Rectal smooth muscle tissue (tissue), 1 donor: Measurements from ENCODE around the gene PSMB8.
A peak's percentile ranks its signal among the peaks of the same experiment; 100 is the strongest.

Experiments
- H3K27ac ChIP-seq: one replicate; pipeline ENCODE4 v1.7.0; 2013; ENCODE audit warnings: low read depth, low read length, inconsistent platforms
- H3K27me3 ChIP-seq: one replicate; pipeline ENCODE4 v1.7.0; 2013; ENCODE audit warnings: low read length; ENCODE audit not compliant: control insufficient read depth, insufficient read depth
- H3K36me3 ChIP-seq: one replicate; pipeline ENCODE4 v1.7.0; 2013; ENCODE audit warnings: low read length; ENCODE audit not compliant: control insufficient read depth, insufficient read depth
- H3K4me1 ChIP-seq: one replicate; pipeline ENCODE4 v1.7.0; 2013; ENCODE audit warnings: low read length; ENCODE audit not compliant: control insufficient read depth, insufficient read depth
- H3K4me3 ChIP-seq: one replicate; pipeline ENCODE4 v1.7.0; 2013; ENCODE audit warnings: low read length
- H3K9ac ChIP-seq: one replicate; pipeline ENCODE4 v1.7.0; 2013; ENCODE audit warnings: low read length

Gene PSMB8

DNA sequence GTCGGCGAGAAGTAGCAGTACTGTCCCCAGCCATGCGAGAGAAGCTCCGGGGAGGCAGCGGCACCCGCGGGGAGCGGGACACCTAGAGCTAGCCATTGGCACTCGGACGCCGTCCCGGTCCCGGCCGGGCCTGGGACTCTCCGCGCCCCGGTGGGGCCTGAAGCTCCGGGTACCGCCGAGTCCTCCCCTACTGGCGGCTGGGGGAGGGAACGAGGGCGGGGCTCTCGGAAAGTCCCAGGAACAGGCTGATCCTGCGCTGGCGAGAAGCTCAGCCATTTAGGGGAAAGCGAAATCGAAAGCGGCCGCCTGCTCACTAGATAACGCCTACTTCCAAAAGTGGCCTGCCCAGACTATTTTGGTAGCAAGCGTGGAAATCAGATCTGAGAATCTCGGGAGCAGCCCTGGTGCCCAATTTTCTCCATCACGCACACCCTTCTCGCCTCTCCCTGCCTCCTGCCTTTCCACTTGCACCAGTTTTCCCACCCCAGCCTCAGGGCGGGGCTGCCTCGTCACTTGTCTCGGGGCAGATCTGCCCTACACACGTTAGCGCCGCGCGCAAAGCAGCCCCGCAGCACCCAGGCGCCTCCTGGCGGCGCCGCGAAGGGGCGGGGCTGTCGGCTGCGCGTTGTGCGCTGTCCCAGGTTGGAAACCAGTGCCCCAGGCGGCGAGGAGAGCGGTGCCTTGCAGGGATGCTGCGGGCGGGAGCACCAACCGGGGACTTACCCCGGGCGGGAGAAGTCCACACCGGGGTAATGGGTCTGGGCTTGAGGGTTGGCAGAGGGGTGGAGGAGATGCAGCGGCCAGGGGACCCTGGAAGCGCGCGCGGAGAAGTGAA, 9.9 kb upstream of the PSMB8 start, which contains the start of the genes PSMB9 and TAP1:
Gene PSMB9 (plus strand): TSS at position 652 of the 835 bp plus-strand sequence. CDS start 38 bp downstream, at position 690.
Gene TAP1 (minus strand): TSS at position 164 of the 835 bp plus-strand sequence. CDS start 68 bp downstream, at position 96.
- Histone ChIP-seq H3K4me3 (peak within 1 kb of the TSS; percentile 97), H3K27ac (peak within 1 kb of the TSS; percentile 93), H3K4me1 (peaks cover 13% of the 10 kb centered on the region), H3K9ac (peak within 1 kb of the TSS; percentile 95), H3K36me3 (peaks cover 27% of the 10 kb centered on the region), H3K27me3 (no peaks in the 10 kb centered on the region)

DNA sequence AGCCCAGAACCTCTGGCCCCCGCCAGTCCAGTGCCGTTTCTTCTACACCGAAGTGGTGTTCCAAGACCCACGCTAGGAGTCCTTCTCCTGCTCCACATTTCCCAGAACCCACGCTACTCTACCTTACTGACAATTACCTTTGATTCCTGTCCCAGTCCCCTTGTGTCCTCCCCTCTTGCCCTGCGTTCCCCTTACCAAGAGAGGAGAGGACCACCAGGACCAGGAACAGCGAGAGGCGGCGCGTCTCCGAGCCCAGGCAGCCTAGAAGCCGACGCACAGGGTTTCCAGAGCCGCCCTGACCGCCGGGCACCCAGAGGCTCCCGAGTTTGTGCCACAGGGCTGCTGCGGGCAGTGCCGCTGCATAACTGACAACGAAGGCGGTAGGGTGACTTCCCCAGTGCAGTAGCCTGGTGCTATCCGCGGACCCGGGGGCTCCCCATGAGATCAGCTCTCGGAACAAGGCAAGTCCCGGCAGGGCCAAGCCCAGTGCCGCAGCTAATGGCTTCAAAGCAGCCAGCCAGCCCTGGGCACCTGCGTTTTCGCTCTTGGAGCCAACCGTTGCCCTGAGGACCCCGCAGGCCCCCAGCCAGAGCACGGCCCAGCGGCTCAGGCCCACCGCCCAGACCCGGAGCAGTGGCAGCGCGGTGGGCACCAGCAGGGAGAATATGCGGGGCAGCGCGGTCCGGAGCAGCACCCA, 9.1 kb upstream of the PSMB8 start:
- peak overlapping the region; percentile 97 for H3K4me3 ChIP-seq
- H3K27ac ChIP-seq: peak overlapping the region; percentile 93
- peaks cover 29% of the 10 kb centered on the region for H3K36me3 ChIP-seq
- H3K27me3 ChIP-seq: no peaks in the 10 kb centered on the region
- H3K9ac ChIP-seq: peak overlapping the region; percentile 95
- peaks cover 13% of the 10 kb centered on the region for H3K4me1 ChIP-seq

DNA sequence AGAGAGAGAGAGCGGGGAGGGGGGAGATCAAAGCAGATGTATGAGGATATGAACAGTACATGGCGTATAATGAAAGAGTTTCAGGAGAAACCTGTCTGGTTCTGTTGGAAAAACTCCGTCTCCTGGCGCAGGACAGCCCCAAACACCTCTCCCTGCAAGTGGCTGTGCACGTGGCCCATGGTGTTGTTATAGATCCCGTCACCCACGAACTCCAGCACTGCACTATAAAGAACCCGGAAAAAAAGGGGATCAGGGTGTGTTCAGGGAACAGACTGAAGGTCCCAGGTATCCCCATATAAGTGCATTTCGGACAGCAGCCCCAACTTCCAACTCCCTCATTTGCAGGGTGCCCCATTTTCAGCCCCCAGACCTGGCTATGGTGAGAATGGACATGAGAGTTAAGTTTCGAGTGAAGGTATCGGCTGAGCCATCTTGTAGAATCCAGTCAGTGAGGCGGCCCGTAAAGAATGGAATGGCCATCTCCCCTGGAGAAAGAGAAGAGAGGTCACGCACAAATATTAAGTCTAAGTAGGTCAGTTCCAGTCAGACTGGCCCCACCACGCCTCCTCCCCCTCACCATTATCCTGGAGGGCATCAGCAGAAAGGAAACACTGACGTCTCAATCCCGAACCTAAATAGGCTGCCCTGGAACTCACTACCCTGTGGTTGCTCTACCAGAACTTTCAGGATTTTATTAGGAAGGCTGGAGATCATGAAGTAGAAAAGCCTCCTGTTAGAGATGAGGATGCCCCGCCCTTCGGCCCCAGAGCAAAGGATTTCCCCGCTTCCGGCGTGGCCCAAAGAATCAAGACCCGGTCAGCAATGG, 8.4 kb upstream of the PSMB8 start:
- peaks cover 13% of the 10 kb centered on the region for H3K4me1 ChIP-seq
- peaks cover 30% of the 10 kb centered on the region for H3K36me3 ChIP-seq
- peak overlapping the region; percentile 97 for H3K4me3 ChIP-seq

DNA sequence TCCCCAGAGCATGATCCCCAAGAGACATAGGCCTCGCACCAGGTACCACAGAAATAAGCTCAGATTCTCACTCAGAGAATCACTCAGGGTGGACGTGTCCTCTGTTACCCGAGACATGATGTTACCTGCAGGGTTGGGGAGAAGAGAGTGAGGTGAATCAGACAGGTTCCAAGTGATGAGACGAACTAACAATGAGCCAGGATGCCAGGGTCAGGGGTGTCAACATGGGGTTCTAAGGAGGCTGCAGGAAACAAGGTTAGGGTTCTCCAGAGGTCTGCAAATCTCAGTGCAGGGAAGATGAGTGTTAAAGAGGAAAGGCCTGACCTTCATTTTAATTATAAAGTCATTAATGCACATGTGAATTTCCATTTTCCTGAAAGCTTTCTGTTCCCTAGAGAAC, 7.2 kb upstream of the PSMB8 start:
- H3K36me3 ChIP-seq: peaks cover 34% of the 10 kb centered on the region
- peak overlapping the region; percentile 93 for H3K27ac ChIP-seq
- no peaks in the 10 kb centered on the region for H3K27me3 ChIP-seq
- peaks cover 13% of the 10 kb centered on the region for H3K4me1 ChIP-seq
- H3K9ac ChIP-seq: no peak overlapping the region
- no peak overlapping the region for H3K4me3 ChIP-seq

More for the DNA sequence above, 8.4 kb upstream of the PSMB8 start:
- H3K9ac ChIP-seq: peak overlapping the region; percentile 95
- peak overlapping the region; percentile 93 for H3K27ac ChIP-seq
- no peaks in the 10 kb centered on the region for H3K27me3 ChIP-seq

DNA sequence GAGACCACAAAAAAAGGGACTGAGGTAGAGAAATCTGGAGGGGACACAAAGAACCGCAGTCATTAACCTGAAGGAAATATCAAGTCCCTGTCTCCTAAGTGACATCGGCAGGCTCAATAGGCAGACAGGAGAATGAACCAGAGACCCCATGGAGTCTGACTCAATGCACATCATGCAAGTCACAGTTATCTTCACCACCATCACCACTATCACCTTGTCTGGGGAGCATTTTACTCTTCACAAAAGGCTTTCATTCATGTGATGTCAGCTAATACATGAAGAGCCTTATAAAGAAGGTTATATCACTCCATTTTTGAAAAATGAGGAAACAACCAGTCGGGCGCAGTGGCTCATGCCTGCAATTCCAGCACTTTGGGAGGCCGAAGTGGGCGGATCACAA, 5.3 kb upstream of the PSMB8 start:
- H3K27ac ChIP-seq: no peak overlapping the region
- peaks cover 40% of the 10 kb centered on the region for H3K36me3 ChIP-seq
- H3K4me1 ChIP-seq: peaks cover 8% of the 10 kb centered on the region
- H3K4me3 ChIP-seq: no peak overlapping the region
- H3K9ac ChIP-seq: no peak overlapping the region
- no peaks in the 10 kb centered on the region for H3K27me3 ChIP-seq

DNA sequence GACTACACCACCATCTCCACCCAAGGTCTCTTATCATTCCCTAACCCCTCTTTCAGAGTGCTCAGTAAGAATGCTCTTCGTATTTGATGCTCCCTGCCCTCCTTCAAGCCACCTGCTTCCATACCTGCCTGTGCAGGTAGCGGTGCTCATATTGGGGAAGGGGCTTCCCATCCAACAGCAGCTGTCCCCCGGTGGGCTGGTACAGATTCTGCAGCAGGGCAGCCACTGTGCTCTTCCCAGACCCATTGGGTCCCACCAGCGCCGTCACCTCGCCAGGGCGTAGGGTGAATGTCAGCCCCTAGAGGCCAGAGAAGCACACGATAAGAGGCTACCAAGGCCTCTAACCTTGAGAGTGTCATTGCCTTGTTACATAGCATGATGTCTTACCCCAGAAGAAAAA, 3.9 kb upstream of the PSMB8 start:
- peaks cover 40% of the 10 kb centered on the region for H3K36me3 ChIP-seq

DNA sequence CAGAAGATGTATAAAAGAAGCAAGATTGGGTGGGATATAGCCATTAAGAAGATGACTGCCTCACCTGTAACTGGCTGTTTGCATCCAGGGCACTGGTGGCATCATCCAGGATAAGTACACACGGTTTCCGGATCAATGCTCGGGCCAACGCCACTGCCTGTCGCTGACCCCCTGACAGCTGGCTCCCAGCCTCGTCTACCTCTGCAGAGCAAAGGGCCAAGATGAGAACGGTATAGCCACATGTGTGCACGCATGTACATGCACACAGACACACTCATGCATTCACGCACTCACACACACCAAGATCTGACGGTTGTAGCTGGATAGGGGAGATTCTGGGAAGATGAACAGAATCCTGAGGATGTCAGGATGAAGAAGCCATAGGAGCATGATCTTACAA, 3.2 kb upstream of the PSMB8 start:
- no peak overlapping the region for H3K9ac ChIP-seq
- no peak overlapping the region for H3K4me3 ChIP-seq
- peaks cover 6% of the 10 kb centered on the region for H3K4me1 ChIP-seq
- no peaks in the 10 kb centered on the region for H3K27me3 ChIP-seq
- peaks cover 43% of the 10 kb centered on the region for H3K36me3 ChIP-seq
- no peak overlapping the region for H3K27ac ChIP-seq

More for the DNA sequence above, 3.9 kb upstream of the PSMB8 start:
- no peaks in the 10 kb centered on the region for H3K27me3 ChIP-seq
- no peak overlapping the region for H3K4me3 ChIP-seq
- H3K4me1 ChIP-seq: peaks cover 8% of the 10 kb centered on the region
- no peak overlapping the region for H3K27ac ChIP-seq
- no peak overlapping the region for H3K9ac ChIP-seq

DNA sequence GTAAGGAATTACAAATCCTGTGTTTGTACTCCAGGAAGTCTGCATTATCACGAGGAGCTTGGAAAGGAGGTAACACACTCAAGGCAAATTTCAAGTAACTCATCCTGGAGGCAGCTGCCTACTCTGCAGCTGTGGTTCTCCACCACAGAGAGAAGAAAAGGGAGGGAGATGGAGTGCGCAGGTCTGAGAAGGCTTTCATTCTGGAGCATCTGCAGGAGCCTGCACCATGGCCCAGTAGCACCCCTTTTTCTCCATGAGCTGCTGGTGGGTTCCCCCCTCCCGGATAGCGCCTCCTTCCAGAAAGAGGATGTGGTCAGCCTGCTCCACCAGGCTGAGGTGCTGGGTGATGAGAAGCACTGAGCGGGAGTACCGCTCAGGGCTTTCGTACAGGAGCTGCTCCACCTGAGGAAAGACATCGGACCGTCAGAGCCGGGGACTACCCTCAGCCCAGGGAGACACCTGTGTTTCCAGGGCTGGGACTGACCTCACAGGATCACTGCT, 1.6 kb upstream of the PSMB8 start:
- Histone ChIP-seq H3K4me1 (peaks cover 3% of the 10 kb centered on the region), H3K9ac (no peak overlapping the region), H3K4me3 (peak overlapping the region; percentile 86), H3K36me3 (peaks cover 46% of the 10 kb centered on the region), H3K27ac (no peak overlapping the region), H3K27me3 (no peaks in the 10 kb centered on the region)

DNA sequence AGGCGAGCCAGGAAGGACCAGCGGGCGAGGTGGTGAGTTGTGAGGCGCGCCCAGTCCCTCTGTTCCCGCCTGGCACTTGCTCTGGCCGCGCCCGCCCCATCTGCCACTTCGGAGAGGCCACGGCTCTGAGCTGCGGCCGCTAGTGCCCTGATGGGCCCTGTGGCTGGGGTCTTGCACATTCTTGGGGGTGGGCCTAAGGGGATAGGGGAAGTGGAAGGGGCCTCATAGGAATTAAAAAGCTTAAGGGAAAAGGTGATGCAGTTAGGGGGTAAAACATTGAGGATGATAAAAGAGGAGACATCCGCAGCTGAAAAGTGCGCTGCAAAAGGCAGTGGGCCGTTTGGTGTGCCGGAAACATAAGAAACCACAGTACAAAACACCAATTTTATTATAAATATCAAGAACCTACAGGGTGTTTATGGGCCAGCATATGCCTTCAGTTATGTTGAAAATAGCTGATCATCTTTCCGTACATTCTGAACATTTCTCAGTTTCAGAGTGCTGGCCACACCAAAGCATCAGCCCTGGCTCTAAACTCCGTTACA, 1.1 kb upstream of the PSMB8 start:
- Histone ChIP-seq H3K9ac (no peak overlapping the region), H3K4me1 (peaks cover 3% of the 10 kb centered on the region), H3K27ac (peak overlapping the region; percentile 89), H3K4me3 (peak overlapping the region; percentile 86), H3K36me3 (peaks cover 41% of the 10 kb centered on the region), H3K27me3 (no peaks in the 10 kb centered on the region)

DNA sequence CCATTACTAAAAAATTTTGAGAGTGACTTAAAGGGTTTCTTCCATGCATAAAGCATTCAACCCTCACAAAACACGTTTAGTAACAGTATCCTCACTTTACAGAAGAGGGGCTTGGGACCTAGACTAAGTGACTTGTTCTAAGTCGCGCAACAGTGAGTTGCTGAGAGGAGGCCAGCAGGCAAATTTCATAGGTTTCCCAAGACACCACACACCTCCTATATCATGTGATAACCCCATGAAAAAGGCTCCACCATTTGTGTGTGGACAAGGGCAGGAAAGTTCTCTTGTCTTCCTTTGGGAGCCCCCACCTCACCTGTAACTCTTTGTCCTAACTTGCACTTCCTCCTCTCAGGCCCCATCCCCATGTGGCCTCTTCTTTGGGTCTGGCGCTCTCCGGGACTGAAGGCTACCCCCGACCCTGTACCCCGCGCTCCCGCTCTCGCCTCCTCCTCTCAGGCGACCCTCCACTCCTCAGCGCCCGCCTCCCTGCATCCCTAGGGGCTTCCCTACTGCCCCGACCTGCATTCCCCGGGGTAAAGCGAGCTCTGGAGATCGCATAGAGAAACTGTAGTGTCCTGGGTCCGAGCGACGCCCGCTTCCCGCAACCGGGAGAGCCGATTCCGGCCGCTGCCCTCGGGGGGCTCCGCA, 392 bp downstream of the PSMB8 start:
- peak overlapping the region; percentile 86 for H3K4me3 ChIP-seq
- H3K27me3 ChIP-seq: no peaks in the 10 kb centered on the region
- H3K4me1 ChIP-seq: peaks cover 3% of the 10 kb centered on the region
- H3K36me3 ChIP-seq: peaks cover 31% of the 10 kb centered on the region
- H3K9ac ChIP-seq: peak overlapping the region; percentile 89
- peak overlapping the region; percentile 89 for H3K27ac ChIP-seq

DNA sequence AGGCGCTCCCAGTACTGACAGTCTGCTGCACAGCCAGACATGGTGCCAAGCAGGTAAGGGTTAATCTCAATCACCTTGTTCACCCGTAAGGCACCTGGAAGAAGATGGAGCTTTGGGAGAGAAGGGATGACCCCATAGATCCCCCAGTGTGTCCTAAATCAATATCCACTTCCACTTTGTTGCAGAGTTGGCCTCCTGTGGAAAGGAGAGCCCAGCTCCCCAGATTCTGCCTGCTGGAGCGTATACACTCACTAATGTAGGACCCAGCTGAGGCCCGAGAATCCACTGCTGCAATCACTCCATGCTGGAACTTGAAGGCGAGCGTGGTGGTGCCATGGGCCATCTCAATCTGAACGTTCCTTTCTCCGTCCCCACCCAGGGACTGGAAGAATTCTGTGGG, 1.2 kb downstream of the PSMB8 start:
- Histone ChIP-seq H3K36me3 (peaks cover 25% of the 10 kb centered on the region), H3K27me3 (no peaks in the 10 kb centered on the region), H3K4me1 (peaks cover 6% of the 10 kb centered on the region), H3K9ac (no peak overlapping the region), H3K27ac (no peak overlapping the region), H3K4me3 (peak overlapping the region; percentile 43)
